ENCODE measurements around the gene CLHC1.

DNA sequence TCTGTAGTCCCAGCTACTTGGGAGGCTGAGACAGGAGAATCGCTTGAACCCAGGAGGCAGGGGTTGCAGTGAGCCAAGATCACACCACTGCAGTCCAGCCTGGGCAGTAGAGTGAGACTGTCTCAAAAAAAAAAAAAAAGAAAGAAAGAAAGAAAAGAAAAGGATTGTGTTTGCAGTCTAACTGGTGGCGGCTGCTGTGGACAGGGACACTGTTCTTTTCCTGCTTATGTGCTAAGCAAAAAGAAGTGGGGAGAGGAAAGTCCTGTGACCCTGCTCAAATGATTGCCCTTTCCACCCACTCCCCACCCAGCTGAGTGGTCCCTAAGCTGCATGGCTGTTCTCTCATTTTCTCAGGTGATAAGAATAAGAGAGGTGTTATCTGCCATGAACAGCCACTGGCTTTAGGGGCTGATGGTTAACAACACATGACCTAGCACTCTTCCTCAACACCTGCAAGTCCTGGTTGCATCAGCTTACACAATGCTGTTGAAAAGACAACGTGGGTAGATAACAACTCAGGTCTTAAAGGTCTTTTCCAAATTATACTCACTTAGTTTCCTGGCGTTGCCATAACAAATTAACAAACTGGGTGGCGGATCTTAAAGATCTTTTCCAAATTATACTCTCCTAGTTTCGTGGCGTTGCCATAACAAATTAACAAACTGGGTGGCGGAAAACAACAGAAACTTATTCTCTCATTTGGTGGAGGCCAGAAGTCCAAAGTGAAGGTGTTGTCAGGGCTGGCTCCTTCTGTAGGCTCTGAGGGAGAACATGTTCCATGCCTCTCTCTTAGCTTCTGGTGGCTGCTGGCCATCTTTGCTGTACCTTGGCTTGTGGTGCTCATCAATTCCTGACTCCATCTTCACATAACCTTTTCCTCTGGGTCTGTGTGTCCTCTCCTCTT is 91.5 kb downstream of the CLHC1 start:
- TF ChIP-seq, protein P1, sequence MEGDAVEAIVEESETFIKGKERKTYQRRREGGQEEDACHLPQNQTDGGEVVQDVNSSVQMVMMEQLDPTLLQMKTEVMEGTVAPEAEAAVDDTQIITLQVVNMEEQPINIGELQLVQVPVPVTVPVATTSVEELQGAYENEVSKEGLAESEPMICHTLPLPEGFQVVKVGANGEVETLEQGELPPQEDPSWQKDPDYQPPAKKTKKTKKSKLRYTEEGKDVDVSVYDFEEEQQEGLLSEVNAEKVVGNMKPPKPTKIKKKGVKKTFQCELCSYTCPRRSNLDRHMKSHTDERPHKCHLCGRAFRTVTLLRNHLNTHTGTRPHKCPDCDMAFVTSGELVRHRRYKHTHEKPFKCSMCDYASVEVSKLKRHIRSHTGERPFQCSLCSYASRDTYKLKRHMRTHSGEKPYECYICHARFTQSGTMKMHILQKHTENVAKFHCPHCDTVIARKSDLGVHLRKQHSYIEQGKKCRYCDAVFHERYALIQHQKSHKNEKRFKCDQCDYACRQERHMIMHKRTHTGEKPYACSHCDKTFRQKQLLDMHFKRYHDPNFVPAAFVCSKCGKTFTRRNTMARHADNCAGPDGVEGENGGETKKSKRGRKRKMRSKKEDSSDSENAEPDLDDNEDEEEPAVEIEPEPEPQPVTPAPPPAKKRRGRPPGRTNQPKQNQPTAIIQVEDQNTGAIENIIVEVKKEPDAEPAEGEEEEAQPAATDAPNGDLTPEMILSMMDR (conservative IDR thresholded peaks at IDR 0.05 in 1 of 2, IDR thresholded peaks at IDR 0.05 in 1 of 2; ENCODE audit: extremely low read depth in 1 of 2, insufficient read depth in 1 of 2, low read depth in 1 of 2, low read length in 2 of 2): no peak
- TF ChIP-seq EZH2 (IDR thresholded peaks at IDR 0.05; ENCODE audit: borderline replicate concordance, low read length): no peak
